Neural crest cell (in vitro differentiated cells): ENCODE data around the gene ADH1B. TPM values are rescaled to one million over a fixed set of nuclear protein-coding genes. Genes with fewer than 3 reads are reported as not detected.

ENCODE experiments used
- DNase-seq: peaks from one replicate; pipeline ENCODE4 v3.0.0; 2021; ENCODE audit warnings: low read depth, mixed read lengths, low spot score
- H3K27ac Mint-ChIP-seq: one replicate; pipeline ENCODE4 v1.8.0; 2021; ENCODE audit warnings: mild to moderate bottlenecking, mixed read lengths; ENCODE audit not compliant: unreplicated experiment
- H3K27me3 Mint-ChIP-seq: 2 replicates; pipeline ENCODE4 v1.8.0; 2021; ENCODE audit warnings: low read depth, mild to moderate bottlenecking, mixed read lengths
- H3K36me3 Mint-ChIP-seq: 2 replicates; pipeline ENCODE4 v1.8.0; 2021; ENCODE audit warnings: low read depth, mild to moderate bottlenecking, mixed read lengths
- H3K4me1 Mint-ChIP-seq: 2 replicates; pipeline ENCODE4 v1.8.0; 2021; ENCODE audit warnings: mixed read lengths
- H3K4me3 Mint-ChIP-seq: one replicate; pipeline ENCODE4 v1.8.0; 2021; ENCODE audit warnings: mild to moderate bottlenecking, mixed read lengths
- H3K9me3 Mint-ChIP-seq: 2 replicates; pipeline ENCODE4 v1.8.0; 2021; ENCODE audit warnings: mixed read lengths
- CTCF ChIP-seq: fragments of 200-600 bp; sonication (generic); conservative IDR thresholded peaks from 2 replicates; pipeline ENCODE4 v1.5.0; 2021; ENCODE audit warnings: antibody characterized with exemption, mild to moderate bottlenecking
- total RNA-seq: library from RNA; stranded (reverse); gene quantifications from 2 replicates; pipeline ENCODE4 v1.2.1, GENCODE V29; 2021

ADH1B gene
- total RNA-seq, 1 donor from 2014 or later = not detected

- Mint-ChIP-seq H3K4me3 (no peak overlapping the region), H3K27ac (no peak overlapping the region), H3K4me1 (no peaks in the 10 kb centered on the region), H3K27me3 (no peaks in the 10 kb centered on the region), H3K36me3 (peaks cover 13% of the 10 kb centered on the region), H3K9me3 (peaks cover 10% of the 10 kb centered on the region)
- no peak for DNase-seq
- no peak for TF ChIP-seq CTCF
Observed at GRCh38 chr4:99264927-99265326, 56.3 kb downstream of the ADH1B start.

Other genes with a start within 250 kb of the ADH1B start
- 252 and 256 TPM in 2 replicates for gene ADH5, start 232.6 kb downstream of the ADH1B start, total RNA-seq
- gene ADH4, start 177.1 kb downstream of the ADH1B start, total RNA-seq = not detected in 2 replicates
- not detected in 2 replicates for gene ADH6, start 102.2 kb downstream of the ADH1B start, total RNA-seq
- not detected in 2 replicates for gene ADH1A, start 30.4 kb downstream of the ADH1B start, total RNA-seq
- gene ADH1C, start 31.3 kb upstream of the ADH1B start, total RNA-seq = not detected in 2 replicates
- gene ADH7, start 113.9 kb upstream of the ADH1B start, total RNA-seq = not detected in 2 replicates
- gene C4orf17, start 189.6 kb upstream of the ADH1B start, total RNA-seq = not detected in 2 replicates
- gene TRMT10A, start 242.6 kb upstream of the ADH1B start, total RNA-seq = 7.8 and 8.0 TPM in 2 replicates